A172 (cell line): ENCODE results near the gene FCGR2B. TPM values are rescaled to one million over a fixed set of nuclear protein-coding genes. Genes with fewer than 3 reads are reported as not detected.
"Not testable (repeated sequence)": the region's sequence is repeated elsewhere in the genome, so short reads cannot be mapped to it uniquely, and the experiment has no call there.

Source experiments
- DNase-seq: peaks from one replicate; pipeline ENCODE4 v3.0.0-alpha.2; 2015; ENCODE audit warnings: low spot score
- total RNA-seq: library from RNA; depleted of rRNA; stranded (reverse); fragments of >200 nt; shearing (Covaris generic); gene quantifications from 2 replicates; pipeline ENCODE4 v1.2.3, GENCODE V29; 2014; rRNA removed

Gene FCGR2B
- not detected in 2 replicates for total RNA-seq

DNA sequence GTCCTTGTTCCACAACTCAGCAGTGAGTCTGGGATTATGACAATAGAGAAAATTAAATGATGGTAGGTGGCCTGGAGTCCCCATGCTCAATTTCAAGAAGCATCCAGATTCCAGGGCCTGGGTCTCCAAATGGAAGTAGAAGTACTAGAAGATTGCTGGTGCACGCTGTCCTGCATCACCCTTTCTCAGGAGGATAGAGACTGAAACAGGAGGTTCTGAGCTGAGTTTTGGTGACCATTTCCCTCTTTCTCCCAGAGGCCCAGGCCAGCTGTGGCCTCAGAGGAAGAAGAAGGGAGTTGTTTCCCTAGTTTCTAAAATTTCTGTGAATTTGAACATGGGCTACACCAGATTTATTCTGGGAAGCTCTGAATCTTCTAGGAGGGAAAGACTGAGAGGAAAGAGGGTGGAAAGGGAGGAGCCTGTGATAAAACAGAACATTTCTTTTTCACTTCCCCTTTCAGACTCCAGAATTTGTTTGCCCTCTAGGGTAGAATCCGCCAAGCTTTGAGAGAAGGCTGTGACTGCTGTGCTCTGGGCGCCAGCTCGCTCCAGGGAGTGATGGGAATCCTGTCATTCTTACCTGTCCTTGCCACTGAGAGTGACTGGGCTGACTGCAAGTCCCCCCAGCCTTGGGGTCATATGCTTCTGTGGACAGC is at the start of gene FCGR2B:
Gene FCGR2B (plus strand): TSS at position 460 of the 656 bp plus-strand sequence. CDS start 99 bp downstream, at position 559.
- not testable (repeated sequence) for DNase-seq

DNA sequence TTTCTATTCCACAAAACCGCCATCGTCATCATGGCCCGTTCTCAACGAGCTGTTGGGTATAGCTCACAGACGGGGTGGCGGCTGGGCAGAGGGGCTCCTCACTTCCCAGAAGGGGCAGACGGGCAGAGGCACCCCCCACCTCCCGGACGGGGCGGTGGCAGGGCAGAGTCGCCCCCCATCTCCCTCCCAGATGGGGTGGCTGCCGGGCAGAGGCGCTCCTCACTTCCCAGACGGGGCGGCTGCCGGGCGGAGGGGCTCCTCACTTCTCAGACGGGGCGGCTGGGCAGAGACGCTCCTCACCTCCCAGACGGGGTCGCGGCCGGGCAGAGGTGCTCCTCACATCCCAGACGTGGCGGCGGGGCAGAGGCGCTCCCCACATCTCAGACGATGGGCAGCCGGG is 46.5 kb upstream of the FCGR2B start:
- DNase-seq = not testable (repeated sequence)

- DNase-seq = not testable (repeated sequence)
Measured at GRCh38 chr1:161618517-161618916, 44.4 kb upstream of the FCGR2B start.

DNA sequence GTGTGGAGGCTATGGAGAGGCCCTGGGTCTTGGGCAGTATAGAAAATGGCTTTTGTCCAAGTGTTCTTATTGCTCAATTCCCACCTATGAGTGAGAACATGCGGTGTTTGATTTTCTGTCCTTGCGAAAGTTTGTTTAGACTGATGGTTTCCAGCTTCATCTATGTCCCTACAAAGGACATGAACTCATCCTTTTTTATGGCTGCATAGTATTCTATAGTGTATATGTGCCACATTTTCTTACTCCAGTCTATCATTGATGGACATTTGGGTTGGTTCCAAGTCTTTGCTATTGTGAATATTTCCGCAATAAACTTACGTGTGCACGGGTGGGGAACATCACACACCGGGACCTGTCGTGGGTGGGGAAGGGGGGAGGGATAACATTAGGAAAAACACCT is 42.5 kb upstream of the FCGR2B start:
- not testable (repeated sequence) for DNase-seq

- DNase-seq = peak; percentile 87
Measured at GRCh38 chr1:161621181-161622000, 41.6 kb upstream of the FCGR2B start.

DNA sequence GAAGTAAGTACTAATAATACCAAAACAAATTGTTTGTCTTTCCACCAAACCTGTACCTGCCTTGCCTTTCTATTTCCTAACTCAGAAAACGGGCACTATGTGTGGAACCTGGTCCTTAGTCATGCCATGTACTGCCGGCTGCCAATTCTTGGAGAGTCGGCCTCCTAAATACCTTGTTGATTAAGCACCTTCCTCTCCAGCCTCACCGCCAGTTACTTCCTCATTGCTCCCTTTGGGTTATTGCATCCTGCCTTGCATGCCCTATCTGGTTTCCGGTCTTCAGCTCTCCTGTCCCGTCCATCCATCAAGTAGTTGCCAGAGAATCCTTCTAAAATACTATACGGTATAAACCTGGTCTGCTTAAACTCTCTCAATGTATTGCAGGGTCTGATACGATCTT is 40.9 kb upstream of the FCGR2B start:
- DNase-seq = peak; percentile 25

- DNase-seq = not testable (repeated sequence)
Measured at GRCh38 chr1:161623401-161624051, 39.4 kb upstream of the FCGR2B start.

DNA sequence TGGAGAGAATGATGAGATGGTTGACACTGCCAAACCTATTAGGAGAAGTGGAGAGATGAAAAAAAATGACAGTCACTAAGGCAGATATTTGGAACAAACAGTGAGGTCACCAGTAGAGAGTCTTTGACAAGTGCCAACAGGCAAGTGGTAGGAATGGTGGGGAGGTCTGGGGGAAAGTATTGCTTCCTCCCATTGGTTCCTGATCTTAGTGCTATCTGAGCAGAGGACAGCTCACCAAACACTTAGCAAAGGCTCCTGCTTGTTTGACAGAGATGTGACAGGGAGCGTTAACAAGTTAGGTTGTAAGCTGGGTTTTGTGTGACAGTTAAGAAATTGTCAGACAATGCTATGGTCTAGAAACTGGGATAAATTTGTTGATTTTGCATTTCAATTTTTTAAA is 38.3 kb upstream of the FCGR2B start:
- not testable (repeated sequence) for DNase-seq

GRCh38 chr1:161626445-161627146 is 36.3 kb upstream of the FCGR2B start:
- not testable (repeated sequence) for DNase-seq

- DNase-seq = not testable (repeated sequence)
Measured at GRCh38 chr1:161630128-161630742, 32.7 kb upstream of the FCGR2B start.

DNA sequence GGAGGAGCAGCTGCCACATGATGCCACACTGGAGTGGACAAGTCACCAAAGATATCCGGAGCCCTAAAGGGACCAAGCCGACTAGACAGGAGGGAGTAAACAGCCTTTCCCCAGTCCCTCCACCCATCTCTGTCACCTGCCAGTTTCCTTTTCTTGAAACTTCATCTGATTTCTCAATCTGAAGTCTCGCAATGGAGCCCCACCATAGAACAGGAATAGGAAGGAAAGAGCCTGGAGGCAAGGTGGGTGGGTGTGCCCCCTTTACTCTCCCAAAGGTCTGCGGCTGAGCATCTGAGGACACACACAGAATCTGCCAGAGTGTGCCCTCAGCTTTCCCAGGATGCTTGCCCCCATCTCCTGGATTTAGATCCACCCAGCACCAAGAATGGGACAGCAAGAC is 31.9 kb upstream of the FCGR2B start, which contains the start of gene FCGR3B:
Gene FCGR3B (minus strand): TSS at position 101 of the 400 bp plus-strand sequence. CDS start 82 bp downstream, at position 19.
- DNase-seq = no peak

- not testable (repeated sequence) for DNase-seq
Measured at GRCh38 chr1:161634993-161635392, 27.9 kb upstream of the FCGR2B start.

DNA sequence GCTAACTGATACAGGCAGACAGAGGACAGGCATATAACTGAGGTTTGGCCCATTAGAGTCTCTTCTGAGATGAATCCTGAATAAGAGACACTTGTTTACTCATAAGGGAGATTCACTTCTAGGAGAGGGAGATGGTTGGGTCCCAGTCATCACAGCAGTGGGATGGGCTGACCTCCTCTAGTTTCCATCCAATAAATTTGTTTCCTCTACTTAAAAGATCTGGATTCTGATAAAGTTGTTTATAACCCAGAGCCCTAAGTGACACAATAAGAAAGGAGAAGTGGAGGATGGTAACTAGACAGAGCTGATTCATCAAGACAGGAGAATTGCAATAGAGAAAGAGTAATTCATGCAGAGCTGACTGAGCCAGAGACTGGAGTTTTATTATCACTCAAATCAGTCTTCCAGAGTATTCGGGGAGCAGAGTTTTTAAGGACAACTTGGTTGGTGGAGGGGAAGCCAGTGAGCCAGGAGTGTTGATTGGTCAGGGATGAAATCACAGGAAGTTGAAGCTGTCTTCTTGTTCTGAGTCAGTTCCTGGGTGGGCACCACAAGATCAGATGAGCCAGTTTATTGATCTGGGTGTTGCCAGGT is 26.7 kb upstream of the FCGR2B start:
- DNase-seq = peak; percentile 30

DNA sequence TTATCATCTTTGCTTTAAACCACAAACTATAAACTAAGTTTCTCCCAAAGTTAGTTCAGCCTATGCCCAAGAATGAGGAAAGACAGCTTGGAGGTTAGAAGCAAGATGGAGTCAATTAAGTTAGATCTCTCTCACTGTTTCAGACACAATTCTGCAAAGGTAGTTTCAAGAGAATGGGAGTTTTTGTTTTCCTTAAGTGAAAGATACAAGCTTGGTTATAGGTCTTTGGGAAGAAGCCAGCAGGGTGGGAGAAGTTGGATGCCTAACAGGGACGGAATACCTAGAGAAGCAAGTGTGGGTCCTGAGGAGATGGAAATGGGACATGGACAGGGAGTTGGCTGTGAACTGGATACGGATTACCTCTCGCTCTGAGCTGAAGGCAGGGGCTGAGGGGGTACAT is 26.0 kb upstream of the FCGR2B start:
- DNase-seq = not testable (repeated sequence)

- not testable (repeated sequence) for DNase-seq
Measured at GRCh38 chr1:161638251-161638993, 24.5 kb upstream of the FCGR2B start.

GRCh38 chr1:161639203-161639602 is 23.7 kb upstream of the FCGR2B start:
- DNase-seq = not testable (repeated sequence)

DNA sequence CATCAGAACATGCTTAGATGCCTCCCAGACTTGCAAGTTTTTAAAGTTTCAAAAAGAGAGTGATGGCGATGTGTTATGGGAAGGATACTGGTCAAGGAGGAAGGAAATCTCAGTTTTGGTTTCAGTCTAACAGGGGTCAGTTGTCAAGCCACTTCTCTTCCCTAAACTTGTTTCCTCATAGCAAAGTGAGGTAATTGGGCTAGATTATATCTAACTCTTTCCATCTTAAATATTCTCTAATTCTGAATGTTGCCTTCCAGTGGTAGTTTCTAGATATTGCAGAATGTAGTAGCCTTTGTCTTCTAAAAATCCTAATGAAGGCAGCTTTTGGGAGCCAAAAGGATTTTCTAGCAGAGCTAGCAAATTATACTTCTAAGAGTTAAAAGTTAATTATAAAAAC is 20.2 kb upstream of the FCGR2B start:
- peak; percentile 18 for DNase-seq

GRCh38 chr1:161643481-161644208 is 19.3 kb upstream of the FCGR2B start:
- DNase-seq = not testable (repeated sequence)

- DNase-seq = not testable (repeated sequence)
Measured at GRCh38 chr1:161644855-161645254, 18.1 kb upstream of the FCGR2B start.
